HepG2 (cell line): ENCODE results near the gene ABHD2. TPM values are rescaled to one million over a fixed set of nuclear protein-coding genes. Genes with fewer than 3 reads are reported as not detected.

Experiments
- ATAC-seq: fragments of 200-7000 bp; cut with Tn5 transposase; 3 replicates; pipeline ENCODE4 v1.9.1; 2020; ENCODE audit warnings: mild to moderate bottlenecking, moderate library complexity
- BruUV-seq: library from RNA; stranded (reverse); fragments of 400-500 nt; replicated peaks from 2 replicates; lab custom pipeline; 2021; lab: Mats Ljungman, UMichigan
- CTCF ChIA-PET: fragments of 300-600 bp; formaldehyde crosslinking; extraction: SDS; loops from one replicate; lab custom pipeline; 2021; ENCODE audit warnings: low total read pairs, inconsistent platforms, low intra/inter-chr PET ratio; lab: Yijun Ruan, JAX
- POLR2A ChIA-PET: fragments of 350-600 bp; sonication (Branson Sonifier 250); formaldehyde crosslinking; loops from one replicate; lab custom pipeline; 2020; ENCODE audit warnings: antibody characterized with exemption, inconsistent platforms; lab: Yijun Ruan, JAX
- DNase-seq: peaks from one replicate; pipeline ENCODE4 v3.0.0-alpha.2; 2015; ENCODE audit warnings: low spot score
- FAIRE-seq: peaks from 3 replicates; lab custom pipeline; 2011; peaks lifted over from hg19 to GRCh38; lab: Jason Lieb, UNC
- H2AFZ ChIP-seq: one replicate; pipeline ENCODE4 v1.6.1; 2011; ENCODE audit warnings: low read length, inconsistent platforms
- H3K27ac ChIP-seq: fragments of 300-600 bp; 3 replicates; pipeline ENCODE4 v1.8.0; 2011; ENCODE audit warnings: mixed run types, mild to moderate bottlenecking, mixed read lengths, low read length, inconsistent platforms; ENCODE audit not compliant: insufficient read depth; ENCODE audit errors: extremely low read length
- H3K27me3 ChIP-seq, 2 experiments: fragments of 200-600 bp in 1 of 2; 2 replicates in 1 of 2; 3 replicates in 1 of 2; pipeline versions ENCODE4 v1.6.0 to v1.8.0; 2011; ENCODE audit warnings: low read length in 2 of 2, mild to moderate bottlenecking in 2 of 2, moderate library complexity in 2 of 2, inconsistent platforms in 1 of 2; ENCODE audit not compliant: insufficient read depth in 2 of 2, control insufficient read depth in 1 of 2
- H3K36me3 ChIP-seq, 2 experiments: fragments of 200-600 bp in 1 of 2; replicated peaks in 1 of 2; 2 replicates in 1 of 2; 3 replicates in 1 of 2; pipeline versions ENCODE4 v1.5.1 to v1.8.0; 2011; ENCODE audit warnings: low read length in 2 of 2, inconsistent platforms in 1 of 2; ENCODE audit not compliant: insufficient read depth in 2 of 2, control insufficient read depth in 1 of 2
- H3K4me1 ChIP-seq: 2 replicates; pipeline ENCODE4 v1.5.1; 2012; ENCODE audit warnings: low read length, inconsistent platforms; ENCODE audit not compliant: insufficient read depth
- H3K4me2 ChIP-seq: 2 replicates; pipeline ENCODE4 v1.6.0; 2011; ENCODE audit warnings: low read depth, low read length, inconsistent platforms
- H3K4me3 ChIP-seq, 3 experiments: fragments of 200-600 bp in 1 of 3; sonication (generic), shearing (Covaris generic) in 1 of 3; replicated peaks in 1 of 3; 2 replicates each; pipeline ENCODE4 v1.5.1; 2011 to 2016; ENCODE audit warnings: low read length in 3 of 3, inconsistent platforms in 2 of 3, low read depth in 2 of 3, mild to moderate bottlenecking in 2 of 3, control low read depth in 1 of 3, mixed read lengths in 1 of 3; ENCODE audit not compliant: insufficient read depth in 1 of 3
- H3K79me2 ChIP-seq: one replicate; pipeline ENCODE4 v1.6.1; 2011; ENCODE audit warnings: low read length, inconsistent platforms; ENCODE audit not compliant: insufficient read depth
- H3K9ac ChIP-seq: 2 replicates; pipeline ENCODE4 v1.6.0; 2011; ENCODE audit warnings: mild to moderate bottlenecking, low read depth, low read length, inconsistent platforms; ENCODE audit not compliant: insufficient read depth
- H3K9me3 ChIP-seq: 2 replicates; pipeline ENCODE4 v1.5.1; 2012; ENCODE audit warnings: mild to moderate bottlenecking, low read length
- H4K20me1 ChIP-seq: 2 replicates; pipeline ENCODE4 v1.6.0; 2011; ENCODE audit warnings: inconsistent platforms, mild to moderate bottlenecking, low read length, moderate library complexity; ENCODE audit not compliant: insufficient read depth
- ATM ChIP-seq: fragments of 450-650 bp; IDR thresholded peaks from 2 replicates; pipeline ENCODE4 v1.7.1; 2017; ENCODE audit warnings: mild to moderate bottlenecking, borderline replicate concordance
- CC2D1A ChIP-seq: sonication (generic); formaldehyde crosslinking; IDR thresholded peaks from 2 replicates; pipeline ENCODE4 v1.8.1; 2023; ENCODE audit warnings: mild to moderate bottlenecking, missing genetic modification reagents
- CCDC6 ChIP-seq: sonication (generic); formaldehyde crosslinking; IDR thresholded peaks from 2 replicates; pipeline ENCODE4 v1.8.1; 2022; ENCODE audit warnings: mild to moderate bottlenecking, missing genetic modification reagents, moderate library complexity
- GPN1 ChIP-seq: sonication (generic); formaldehyde crosslinking; IDR thresholded peaks from 2 replicates; pipeline ENCODE4 v1.5.1; 2020; ENCODE audit warnings: missing genetic modification reagents, borderline replicate concordance
- NFATC3 ChIP-seq: sonication (generic); formaldehyde crosslinking; IDR thresholded peaks from 2 replicates; pipeline ENCODE4 v1.5.1; 2020; ENCODE audit warnings: mild to moderate bottlenecking, missing genetic modification reagents
- NR2F6 ChIP-seq, 2 experiments: IDR thresholded peaks; 2 replicates each; pipeline ENCODE4 v1.6.1; 2016; ENCODE audit warnings: antibody characterized with exemption in 1 of 2, mild to moderate bottlenecking in 1 of 2
- ZNF652 ChIP-seq: IDR thresholded peaks from 2 replicates; pipeline ENCODE4 v1.6.1; 2016; ENCODE audit warnings: low read depth, borderline replicate concordance
- WGBS: methylation state at CpG from one replicate; pipeline ENCODE4 v1.1.6; 2017; ENCODE audit warnings: low lambda C conversion rate; 5-methylcytosine and 5-hydroxymethylcytosine counted together
- in situ Hi-C: cut with HindIII; loops from 2 replicates; pipeline ENCODE4 v1.10.0; 2017; ENCODE audit warnings: low pct_unique_long_range_greater_than_20kb; ENCODE audit not compliant: extremely low pct_ligation_motif_present
- intact Hi-C: fragments of 100-400 bp; cut with micrococcal nuclease; formaldehyde crosslinking; loops from one replicate; pipeline ENCODE4 v1.10.0; 2022; ENCODE audit not compliant: unreplicated experiment
- polyA plus RNA-seq, 8 experiments: library from polyadenylated mRNA; depleted of rRNA in 3 of 8; stranded (reverse) in 7 of 8; unstranded in 1 of 8; fragments of >200 nt; fragmentation: Illumina TruSeq in 4 of 8; extraction: Trizol in 4 of 8; gene quantifications; 2 replicates each; pipeline versions ENCODE4 v1.2.1 to v1.2.3, GENCODE V29; 2011 to 2016; ENCODE audit warnings: low read depth in 4 of 8, missing spikeins in 1 of 8, mixed read lengths in 1 of 8; ENCODE audit not compliant: insufficient read depth in 1 of 8
- total RNA-seq, 5 experiments: library from RNA; depleted of rRNA; stranded (reverse); fragments of >200 nt; fragmentation: Illumina TruSeq; extraction: Trizol; gene quantifications; 2 replicates each; pipeline ENCODE4 v1.2.3, GENCODE V29; 2016; ENCODE audit warnings: low read depth in 1 of 5
- TF ChIP-seq, protein P1 (sequence below): sonication (generic); formaldehyde crosslinking; IDR thresholded peaks from 2 replicates; pipeline ENCODE4 v1.4.0; 2020; ENCODE audit warnings: missing genetic modification reagents
- TF ChIP-seq, protein P2 (sequence below): sonication (generic); formaldehyde crosslinking; IDR thresholded peaks from 2 replicates; pipeline ENCODE4 v1.4.0; 2020; ENCODE audit warnings: missing genetic modification reagents
- TF ChIP-seq, protein P3 (sequence below): sonication (generic); formaldehyde crosslinking; IDR thresholded peaks from 2 replicates; pipeline ENCODE4 v1.8.1; 2023; ENCODE audit warnings: mild to moderate bottlenecking, missing genetic modification reagents

The ABHD2 gene
- total and polyA plus RNA-seq, 2 of the 13 experiments (the other 11 are each of a cell fraction or from before 2014, with no cell fraction given): 14.8 to 22.4 TPM

DNA sequence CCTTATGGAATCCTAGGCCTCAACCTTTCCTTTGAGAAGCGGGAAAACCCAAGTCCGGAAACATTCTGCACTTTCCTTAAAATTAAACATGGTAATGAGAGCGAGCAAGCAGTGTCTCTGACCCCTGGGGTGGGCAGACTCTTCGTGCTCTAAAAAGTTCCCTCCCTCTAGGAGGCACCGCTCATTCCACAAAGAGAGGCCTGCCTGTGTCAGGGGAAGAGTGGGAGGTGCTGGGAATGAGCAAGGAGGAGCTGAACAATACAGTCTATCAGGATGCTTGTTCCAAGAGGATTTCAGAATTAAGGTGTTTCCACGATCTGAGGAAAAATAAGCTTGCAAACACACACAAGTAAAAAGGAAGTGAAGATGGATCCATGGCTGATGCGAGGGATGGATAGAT, 139.2 kb downstream of the ABHD2 start:
- H3K27ac ChIP-seq: no peak overlapping the region
- H3K36me3 ChIP-seq: no peaks in the 10 kb centered on the region
- H3K9ac ChIP-seq: no peak overlapping the region
- in situ Hi-C loops: no loop called here
- H2AFZ ChIP-seq: no peak overlapping the region
- H3K4me2 ChIP-seq: peak overlapping the region; percentile 42
- FAIRE-seq: no peak
- peaks cover 16% of the 10 kb centered on the region; the same call in 1 of the 2 replicates for H3K4me1 ChIP-seq
- peaks cover 0 to 9% of the 10 kb centered on the region in 2 experiments; a peak in 2 of 5 replicates for H3K27me3 ChIP-seq
- no peaks in the 10 kb centered on the region for H3K9me3 ChIP-seq
- intact Hi-C loops: no loop called here
- BruUV-seq: no TSS peak
- ATAC-seq: peak; percentile 18; the same call in 1 of the 3 replicates
- no peaks in the 10 kb centered on the region for H4K20me1 ChIP-seq
- TF ChIP-seq, protein P1, sequence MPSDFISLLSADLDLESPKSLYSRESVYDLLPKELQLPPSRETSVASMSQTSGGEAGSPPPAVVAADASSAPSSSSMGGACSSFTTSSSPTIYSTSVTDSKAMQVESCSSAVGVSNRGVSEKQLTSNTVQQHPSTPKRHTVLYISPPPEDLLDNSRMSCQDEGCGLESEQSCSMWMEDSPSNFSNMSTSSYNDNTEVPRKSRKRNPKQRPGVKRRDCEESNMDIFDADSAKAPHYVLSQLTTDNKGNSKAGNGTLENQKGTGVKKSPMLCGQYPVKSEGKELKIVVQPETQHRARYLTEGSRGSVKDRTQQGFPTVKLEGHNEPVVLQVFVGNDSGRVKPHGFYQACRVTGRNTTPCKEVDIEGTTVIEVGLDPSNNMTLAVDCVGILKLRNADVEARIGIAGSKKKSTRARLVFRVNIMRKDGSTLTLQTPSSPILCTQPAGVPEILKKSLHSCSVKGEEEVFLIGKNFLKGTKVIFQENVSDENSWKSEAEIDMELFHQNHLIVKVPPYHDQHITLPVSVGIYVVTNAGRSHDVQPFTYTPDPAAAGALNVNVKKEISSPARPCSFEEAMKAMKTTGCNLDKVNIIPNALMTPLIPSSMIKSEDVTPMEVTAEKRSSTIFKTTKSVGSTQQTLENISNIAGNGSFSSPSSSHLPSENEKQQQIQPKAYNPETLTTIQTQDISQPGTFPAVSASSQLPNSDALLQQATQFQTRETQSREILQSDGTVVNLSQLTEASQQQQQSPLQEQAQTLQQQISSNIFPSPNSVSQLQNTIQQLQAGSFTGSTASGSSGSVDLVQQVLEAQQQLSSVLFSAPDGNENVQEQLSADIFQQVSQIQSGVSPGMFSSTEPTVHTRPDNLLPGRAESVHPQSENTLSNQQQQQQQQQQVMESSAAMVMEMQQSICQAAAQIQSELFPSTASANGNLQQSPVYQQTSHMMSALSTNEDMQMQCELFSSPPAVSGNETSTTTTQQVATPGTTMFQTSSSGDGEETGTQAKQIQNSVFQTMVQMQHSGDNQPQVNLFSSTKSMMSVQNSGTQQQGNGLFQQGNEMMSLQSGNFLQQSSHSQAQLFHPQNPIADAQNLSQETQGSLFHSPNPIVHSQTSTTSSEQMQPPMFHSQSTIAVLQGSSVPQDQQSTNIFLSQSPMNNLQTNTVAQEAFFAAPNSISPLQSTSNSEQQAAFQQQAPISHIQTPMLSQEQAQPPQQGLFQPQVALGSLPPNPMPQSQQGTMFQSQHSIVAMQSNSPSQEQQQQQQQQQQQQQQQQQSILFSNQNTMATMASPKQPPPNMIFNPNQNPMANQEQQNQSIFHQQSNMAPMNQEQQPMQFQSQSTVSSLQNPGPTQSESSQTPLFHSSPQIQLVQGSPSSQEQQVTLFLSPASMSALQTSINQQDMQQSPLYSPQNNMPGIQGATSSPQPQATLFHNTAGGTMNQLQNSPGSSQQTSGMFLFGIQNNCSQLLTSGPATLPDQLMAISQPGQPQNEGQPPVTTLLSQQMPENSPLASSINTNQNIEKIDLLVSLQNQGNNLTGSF: no peak
- TF ChIP-seq NFATC3 (CRISPR knock-in tag) (no peak), ATM (no peak), NR2F6 (IDR thresholded peaks at IDR 0.05) (no peak), NR2F6 (CRISPR knock-in tag; IDR thresholded peaks at IDR 0.05) (no peak), CCDC6 (CRISPR knock-in tag) (no peak), ZNF652 (CRISPR knock-in tag) (no peak), GPN1 (no peak), CC2D1A (CRISPR knock-in tag) (no peak)
- TF ChIP-seq, protein P2, sequence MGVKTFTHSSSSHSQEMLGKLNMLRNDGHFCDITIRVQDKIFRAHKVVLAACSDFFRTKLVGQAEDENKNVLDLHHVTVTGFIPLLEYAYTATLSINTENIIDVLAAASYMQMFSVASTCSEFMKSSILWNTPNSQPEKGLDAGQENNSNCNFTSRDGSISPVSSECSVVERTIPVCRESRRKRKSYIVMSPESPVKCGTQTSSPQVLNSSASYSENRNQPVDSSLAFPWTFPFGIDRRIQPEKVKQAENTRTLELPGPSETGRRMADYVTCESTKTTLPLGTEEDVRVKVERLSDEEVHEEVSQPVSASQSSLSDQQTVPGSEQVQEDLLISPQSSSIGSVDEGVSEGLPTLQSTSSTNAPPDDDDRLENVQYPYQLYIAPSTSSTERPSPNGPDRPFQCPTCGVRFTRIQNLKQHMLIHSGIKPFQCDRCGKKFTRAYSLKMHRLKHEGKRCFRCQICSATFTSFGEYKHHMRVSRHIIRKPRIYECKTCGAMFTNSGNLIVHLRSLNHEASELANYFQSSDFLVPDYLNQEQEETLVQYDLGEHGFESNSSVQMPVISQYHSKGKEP: no peak
- TF ChIP-seq, protein P3, sequence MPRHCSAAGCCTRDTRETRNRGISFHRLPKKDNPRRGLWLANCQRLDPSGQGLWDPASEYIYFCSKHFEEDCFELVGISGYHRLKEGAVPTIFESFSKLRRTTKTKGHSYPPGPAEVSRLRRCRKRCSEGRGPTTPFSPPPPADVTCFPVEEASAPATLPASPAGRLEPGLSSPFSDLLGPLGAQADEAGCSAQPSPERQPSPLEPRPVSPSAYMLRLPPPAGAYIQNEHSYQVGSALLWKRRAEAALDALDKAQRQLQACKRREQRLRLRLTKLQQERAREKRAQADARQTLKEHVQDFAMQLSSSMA (CRISPR knock-in tag): no peak
- no peak overlapping the region for H3K4me3 ChIP-seq
- POLR2A ChIA-PET: no interaction called here
- no peaks in the 10 kb centered on the region for H3K79me2 ChIP-seq
- 23% methylated on average over 7 of the region's 7 CpGs for WGBS
- CTCF ChIA-PET: no interaction called here
- no peak for DNase-seq
